IgD-negative memory B cell (primary cell): ENCODE results near the gene OR52A5. TPM values are rescaled to one million over a fixed set of nuclear protein-coding genes. Genes with fewer than 3 reads are reported as not detected.
"Not testable (repeated sequence)": the region's sequence is repeated elsewhere in the genome, so short reads cannot be mapped to it uniquely, and the experiment has no call there.

ENCODE experiments used
- H3K27ac Mint-ChIP-seq, 3 donors: one replicate each; pipeline ENCODE4 v1.8.0; 2020 to 2022; ENCODE audit warnings: mild to moderate bottlenecking in 3 of 3, mixed read lengths in 3 of 3, moderate library complexity in 1 of 3
- H3K27me3 Mint-ChIP-seq: one replicate; pipeline ENCODE4 v1.8.0; 2021; ENCODE audit warnings: mixed read lengths
- H3K36me3 Mint-ChIP-seq: one replicate; pipeline ENCODE4 v1.8.0; 2020; ENCODE audit warnings: mild to moderate bottlenecking, mixed read lengths
- H3K4me1 Mint-ChIP-seq, 3 donors: one replicate each; pipeline ENCODE4 v1.8.0; 2020 to 2022; ENCODE audit warnings: mixed read lengths in 3 of 3, mild to moderate bottlenecking in 1 of 3
- H3K4me3 Mint-ChIP-seq, 4 donors: one replicate each; pipeline ENCODE4 v1.8.0; 2020 to 2022; ENCODE audit warnings: mild to moderate bottlenecking in 4 of 4, mixed read lengths in 4 of 4, moderate library complexity in 3 of 4
- H3K9me3 Mint-ChIP-seq, 3 donors: one replicate each; pipeline ENCODE4 v1.8.0; 2020 to 2021; ENCODE audit warnings: mixed read lengths in 3 of 3, mild to moderate bottlenecking in 1 of 3
- polyA plus RNA-seq: library from polyadenylated mRNA; unstranded; fragments of 300-500 nt; fragmentation: Illumina TruSeq; gene quantifications from one replicate; pipeline ENCODE4 v1.2.3, GENCODE V29; 2021

The OR52A5 gene
- polyA plus RNA-seq, result not detected

DNA sequence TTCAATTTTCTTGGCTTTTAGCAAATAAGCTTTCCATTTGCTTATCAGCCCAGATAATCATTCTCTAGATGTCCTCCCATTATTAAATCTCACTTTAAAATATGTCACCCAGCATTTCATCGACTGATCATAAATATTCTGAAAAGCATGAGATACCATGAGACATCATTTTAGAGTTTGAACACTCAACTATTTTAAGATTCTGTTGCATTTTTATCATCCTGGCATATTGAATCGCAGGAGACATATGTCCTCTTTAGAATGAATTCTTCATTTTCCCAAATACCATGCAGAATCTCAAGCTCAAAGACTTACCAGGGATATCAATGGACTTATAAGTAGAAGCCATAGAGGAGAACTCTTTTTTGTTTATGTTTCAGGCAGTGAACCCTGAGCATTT, at the start of gene OR52A5:
OR52A5 (minus strand) TSS at position 361 of the 400 bp plus-strand sequence. CDS start 5,714 bp downstream, outside the sequence.
- Mint-ChIP-seq H3K4me3 (no peak within 1 kb of the TSS), H3K9me3 (no peaks in the 10 kb centered on the region), H3K27ac (no peak within 1 kb of the TSS), H3K36me3 (no peaks in the 10 kb centered on the region), H3K27me3 (peaks cover 2% of the 10 kb centered on the region), H3K4me1 (no peaks in the 10 kb centered on the region)

DNA sequence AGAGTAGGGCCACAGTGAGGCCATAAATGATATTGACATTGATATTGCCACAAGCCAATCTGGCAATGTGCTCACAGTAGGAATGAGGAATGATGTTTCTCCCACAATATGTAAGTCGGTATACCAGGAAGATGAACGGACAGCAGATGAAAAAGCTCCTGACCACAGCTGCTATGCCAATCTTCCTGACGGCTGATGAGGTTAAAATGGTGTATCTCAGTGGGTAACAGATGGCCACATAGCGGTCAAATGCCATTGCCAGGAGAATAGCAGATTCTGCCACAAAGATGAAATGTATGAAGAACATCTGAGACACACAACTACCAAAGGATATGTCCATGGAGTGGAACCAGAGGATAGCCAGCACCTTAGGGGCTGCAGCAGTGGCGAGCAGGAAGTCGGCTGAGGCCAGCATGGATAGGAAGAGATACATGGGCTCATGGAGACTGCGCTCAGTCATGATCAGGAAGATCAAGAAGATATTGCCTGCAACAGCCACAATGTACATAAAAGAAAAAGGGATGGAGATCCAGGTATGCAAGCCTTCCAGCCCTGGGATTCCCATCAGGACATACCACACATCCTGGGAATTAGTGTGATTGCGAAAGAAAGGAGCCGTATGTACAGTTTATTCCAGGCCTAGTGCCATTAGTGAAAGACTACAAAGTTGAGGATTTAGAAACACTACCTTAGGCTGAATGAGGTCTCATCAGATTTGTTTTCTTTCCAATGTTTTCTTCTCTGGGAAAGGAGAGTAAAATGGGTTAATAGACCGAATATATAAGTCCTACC, 40.1 kb upstream of the OR52A5 start:
- H3K4me1 Mint-ChIP-seq, result no peaks in the 10 kb centered on the region
- H3K36me3 Mint-ChIP-seq, result peaks cover 2% of the 10 kb centered on the region
- peaks cover 0 to 2% (median 0%) of the 10 kb centered on the region in 3 donors for H3K9me3 Mint-ChIP-seq
- no peaks in the 10 kb centered on the region for H3K27me3 Mint-ChIP-seq
- H3K4me3 Mint-ChIP-seq, result no peak overlapping the region
- no peak overlapping the region for H3K27ac Mint-ChIP-seq

- no peaks in the 10 kb centered on the region for H3K4me1 Mint-ChIP-seq
- H3K27ac Mint-ChIP-seq, result no peak overlapping the region
- H3K36me3 Mint-ChIP-seq, result peaks cover 2% of the 10 kb centered on the region
- H3K9me3 Mint-ChIP-seq, result peaks cover 0 to 2% (median 0%) of the 10 kb centered on the region in 3 donors
- no peaks in the 10 kb centered on the region for H3K27me3 Mint-ChIP-seq
- H3K4me3 Mint-ChIP-seq, result no peak overlapping the region
Observed at GRCh38 chr11:5174934-5175333, 36.8 kb upstream of the OR52A5 start.

DNA sequence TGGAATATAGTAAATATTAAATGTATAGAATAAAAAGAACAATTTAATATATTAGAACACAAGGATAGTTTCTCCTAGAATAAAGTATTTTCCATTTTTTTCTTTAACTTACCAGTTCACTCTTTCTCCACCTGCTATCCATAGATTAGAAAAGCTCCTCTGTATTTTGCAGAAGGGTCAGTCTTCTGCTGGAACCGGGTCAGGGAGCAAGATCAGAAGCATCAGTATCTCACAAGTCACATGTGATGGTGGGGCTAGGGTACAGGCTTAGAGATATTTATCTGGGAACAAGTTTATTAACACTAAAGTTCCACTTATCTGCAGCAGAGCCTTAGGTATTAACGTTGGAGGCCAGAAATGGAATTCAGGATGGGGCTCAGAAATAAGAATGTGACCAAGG, 33.7 kb upstream of the OR52A5 start:
- no peak overlapping the region for H3K4me3 Mint-ChIP-seq
- H3K9me3 Mint-ChIP-seq, result peaks cover 0 to 2% (median 0%) of the 10 kb centered on the region in 3 donors
- H3K27me3 Mint-ChIP-seq, result no peaks in the 10 kb centered on the region
- H3K27ac Mint-ChIP-seq, result no peak overlapping the region
- no peaks in the 10 kb centered on the region for H3K36me3 Mint-ChIP-seq
- no peaks in the 10 kb centered on the region for H3K4me1 Mint-ChIP-seq

GRCh38 chr11:5165898-5166297, 27.7 kb upstream of the OR52A5 start:
- H3K9me3 Mint-ChIP-seq, H3K4me1 Mint-ChIP-seq, H3K36me3 Mint-ChIP-seq, H3K27ac Mint-ChIP-seq, H3K4me3 Mint-ChIP-seq, H3K27me3 Mint-ChIP-seq: not testable (repeated sequence)

- not testable (repeated sequence) for H3K4me3 Mint-ChIP-seq, H3K27me3 Mint-ChIP-seq, H3K4me1 Mint-ChIP-seq, H3K36me3 Mint-ChIP-seq, H3K27ac Mint-ChIP-seq, H3K9me3 Mint-ChIP-seq
Observed at GRCh38 chr11:5164807-5165206, 26.7 kb upstream of the OR52A5 start.

DNA sequence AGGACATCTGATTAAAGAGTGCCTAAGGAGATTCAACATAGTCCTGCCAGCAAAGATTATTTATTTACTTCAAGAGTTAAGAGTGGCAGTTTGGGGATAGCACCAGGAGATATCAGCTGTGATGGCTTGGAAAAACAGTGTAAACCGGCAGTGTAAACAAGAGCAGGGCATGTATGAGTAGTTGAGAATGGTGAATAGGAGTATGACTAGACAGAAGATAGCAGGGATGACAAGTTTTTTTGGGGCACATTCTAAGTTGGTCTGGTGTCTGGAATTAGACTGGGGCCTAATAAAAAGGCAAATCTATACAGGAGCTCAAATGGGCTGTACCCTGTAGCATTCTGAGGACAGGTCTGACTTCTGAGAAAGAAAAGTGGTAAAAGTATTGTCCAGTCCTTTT, 22.9 kb upstream of the OR52A5 start:
- H3K9me3 Mint-ChIP-seq, H3K36me3 Mint-ChIP-seq, H3K27ac Mint-ChIP-seq, H3K4me1 Mint-ChIP-seq, H3K27me3 Mint-ChIP-seq, H3K4me3 Mint-ChIP-seq: not testable (repeated sequence)

DNA sequence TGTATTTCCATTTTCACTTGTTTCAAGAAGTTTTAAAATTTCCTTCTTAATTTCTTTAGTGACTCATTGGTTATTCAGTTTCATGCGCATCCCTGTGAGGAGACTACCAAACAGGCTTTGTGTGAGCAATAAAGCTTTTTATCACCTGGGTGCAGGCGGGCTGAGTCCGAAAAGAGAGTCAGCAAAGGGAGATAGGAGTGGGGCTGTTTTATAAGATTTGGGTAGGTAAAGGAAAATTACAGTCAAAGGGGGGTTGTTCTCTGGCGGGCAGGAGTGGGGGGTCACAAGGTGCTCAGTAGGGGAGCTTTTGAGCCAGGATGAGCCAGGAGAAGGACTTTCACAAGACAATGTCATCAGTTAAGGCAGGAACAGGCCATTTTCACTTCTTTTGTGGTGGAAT, 22.1 kb upstream of the OR52A5 start:
- not testable (repeated sequence) for H3K4me3 Mint-ChIP-seq, H3K36me3 Mint-ChIP-seq, H3K27ac Mint-ChIP-seq, H3K9me3 Mint-ChIP-seq, H3K4me1 Mint-ChIP-seq, H3K27me3 Mint-ChIP-seq

GRCh38 chr11:5159806-5160205, 21.6 kb upstream of the OR52A5 start:
- H3K4me1 Mint-ChIP-seq, result no peaks in the 10 kb centered on the region
- H3K36me3 Mint-ChIP-seq, result no peaks in the 10 kb centered on the region
- H3K27ac Mint-ChIP-seq, result no peak overlapping the region
- peaks cover 0 to 2% (median 0%) of the 10 kb centered on the region in 3 donors for H3K9me3 Mint-ChIP-seq
- H3K27me3 Mint-ChIP-seq, result no peaks in the 10 kb centered on the region
- no peak overlapping the region for H3K4me3 Mint-ChIP-seq

GRCh38 chr11:5154657-5155056, 16.5 kb upstream of the OR52A5 start, which contains the start of gene OR52A1:
Gene OR52A1 (minus strand): TSS chr11:5154757. CDS start chr11:5152369, 2,388 bp downstream.
- H3K27me3 Mint-ChIP-seq, result no peaks in the 10 kb centered on the region
- H3K4me1 Mint-ChIP-seq, result no peaks in the 10 kb centered on the region
- H3K9me3 Mint-ChIP-seq, result peaks cover 0 to 2% (median 0%) of the 10 kb centered on the region in 3 donors
- no peaks in the 10 kb centered on the region for H3K36me3 Mint-ChIP-seq
- H3K27ac Mint-ChIP-seq, result no peak within 1 kb of the TSS
- H3K4me3 Mint-ChIP-seq, result no peak within 1 kb of the TSS

GRCh38 chr11:5153574-5154431, 15.6 kb upstream of the OR52A5 start:
- Mint-ChIP-seq H3K27me3 (no peaks in the 10 kb centered on the region), H3K4me1 (no peaks in the 10 kb centered on the region), H3K27ac (no peak overlapping the region), H3K4me3 (no peak overlapping the region), H3K9me3 (peaks cover 0 to 2% (median 0%) of the 10 kb centered on the region in 3 donors), H3K36me3 (no peaks in the 10 kb centered on the region)

- Mint-ChIP-seq H3K4me3 (no peak overlapping the region), H3K4me1 (no peaks in the 10 kb centered on the region), H3K36me3 (no peaks in the 10 kb centered on the region), H3K27me3 (no peaks in the 10 kb centered on the region), H3K27ac (no peak overlapping the region), H3K9me3 (no peaks in the 10 kb centered on the region)
Observed at GRCh38 chr11:5151713-5152153, 13.6 kb upstream of the OR52A5 start.

DNA sequence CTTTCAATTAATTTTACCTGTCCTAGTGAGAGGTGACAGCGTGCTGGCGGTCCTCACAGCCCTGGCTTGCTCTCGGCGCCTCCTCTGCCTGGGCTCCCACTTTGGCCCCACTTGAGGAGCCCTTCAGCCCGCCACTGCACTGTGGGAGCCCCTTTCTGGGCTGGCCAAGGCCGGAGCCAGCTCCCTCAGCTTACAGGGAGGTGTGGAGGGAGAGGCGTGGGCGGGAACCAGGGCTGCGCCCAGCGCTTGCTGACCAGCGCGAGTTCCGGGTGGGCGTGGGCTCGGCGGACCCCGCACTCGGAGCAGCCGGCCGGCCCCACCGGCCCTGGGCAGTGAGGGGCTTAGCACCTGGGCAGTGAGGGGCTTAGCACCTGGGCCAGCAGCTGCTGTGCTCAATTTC, 6.0 kb upstream of the OR52A5 start:
- not testable (repeated sequence) for H3K36me3 Mint-ChIP-seq, H3K4me1 Mint-ChIP-seq, H3K27me3 Mint-ChIP-seq, H3K4me3 Mint-ChIP-seq, H3K9me3 Mint-ChIP-seq, H3K27ac Mint-ChIP-seq

DNA sequence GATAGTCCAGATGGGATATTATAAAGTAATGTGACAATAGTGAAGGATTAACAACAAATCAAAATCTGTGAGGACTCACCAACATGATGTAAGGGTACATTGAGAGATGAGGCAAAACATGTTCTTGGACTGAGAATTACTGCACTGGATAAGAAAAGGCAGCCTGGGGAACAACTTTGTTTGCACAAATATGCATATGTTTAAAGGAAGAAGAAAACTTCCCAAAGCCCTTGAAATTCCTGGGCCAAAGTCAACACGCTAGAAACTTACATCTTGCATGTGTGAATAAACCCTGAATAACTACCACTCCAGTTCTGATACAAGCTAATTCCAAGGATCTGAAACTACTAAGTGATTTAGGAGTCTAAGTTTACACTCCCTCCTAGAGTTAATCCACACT, 1.1 kb downstream of the OR52A5 start:
- no peaks in the 10 kb centered on the region for H3K9me3 Mint-ChIP-seq
- H3K27me3 Mint-ChIP-seq, result peaks cover 2% of the 10 kb centered on the region
- H3K4me1 Mint-ChIP-seq, result no peaks in the 10 kb centered on the region
- no peaks in the 10 kb centered on the region for H3K36me3 Mint-ChIP-seq
- H3K27ac Mint-ChIP-seq, result no peak overlapping the region
- H3K4me3 Mint-ChIP-seq, result no peak overlapping the region

DNA sequence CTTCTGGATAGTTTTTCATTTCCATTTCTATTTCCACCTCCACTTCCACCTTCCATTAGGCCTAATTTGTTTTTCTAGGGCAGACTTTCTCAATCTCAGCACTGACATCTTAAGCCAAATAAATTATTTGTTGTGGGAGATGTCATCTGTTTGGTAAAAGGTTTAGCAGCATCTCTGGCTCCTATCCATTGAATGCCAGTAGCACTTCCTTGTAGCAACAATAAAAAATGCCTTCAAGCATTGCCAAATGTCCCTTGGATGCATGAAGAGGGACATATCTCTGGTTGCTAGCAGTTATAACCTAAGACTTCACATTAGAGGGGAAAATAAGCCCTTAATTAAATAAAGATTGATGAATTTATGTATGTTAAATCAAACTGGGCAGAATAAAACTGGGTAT, 1.9 kb downstream of the OR52A5 start:
- H3K36me3 Mint-ChIP-seq, result no peaks in the 10 kb centered on the region
- H3K27me3 Mint-ChIP-seq, result peaks cover 2% of the 10 kb centered on the region
- H3K27ac Mint-ChIP-seq, result no peak overlapping the region
- H3K9me3 Mint-ChIP-seq, result no peaks in the 10 kb centered on the region
- H3K4me1 Mint-ChIP-seq, result no peaks in the 10 kb centered on the region
- no peak overlapping the region for H3K4me3 Mint-ChIP-seq
